Activated naive CD8-positive, alpha-beta T cell (primary cell): Measurements from ENCODE around the gene MAPT.

Experiments
- H3K27ac Mint-ChIP-seq: one replicate; pipeline ENCODE4 v1.8.0; 2021; ENCODE audit warnings: mixed read lengths
- H3K27me3 Mint-ChIP-seq: one replicate; pipeline ENCODE4 v1.8.0; 2021; ENCODE audit warnings: mixed read lengths
- H3K36me3 Mint-ChIP-seq: one replicate; pipeline ENCODE4 v1.8.0; 2021; ENCODE audit warnings: mixed read lengths
- H3K4me1 Mint-ChIP-seq: one replicate; pipeline ENCODE4 v1.8.0; 2021; ENCODE audit warnings: low read depth, mixed read lengths
- H3K4me3 Mint-ChIP-seq: one replicate; pipeline ENCODE4 v1.8.0; 2021; ENCODE audit warnings: mild to moderate bottlenecking, mixed read lengths
- H3K9me3 Mint-ChIP-seq: one replicate; pipeline ENCODE4 v1.8.0; 2021; ENCODE audit warnings: low read depth, mixed read lengths

MAPT gene

DNA sequence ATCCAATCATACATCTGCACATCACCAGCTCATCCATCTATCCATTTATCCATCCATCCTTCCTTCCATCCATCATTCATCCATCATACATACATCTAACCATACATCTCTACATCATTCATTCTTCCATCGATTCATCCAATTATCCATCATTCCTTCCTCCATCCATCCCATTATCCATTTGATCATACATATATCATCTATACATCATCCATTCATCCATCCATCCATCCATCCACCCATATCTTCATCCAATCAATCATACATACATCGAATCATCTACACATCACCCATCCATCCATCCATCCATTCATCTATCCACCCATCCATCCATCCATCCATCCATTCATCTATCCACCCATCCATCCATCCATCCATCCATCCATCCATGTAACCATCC, 75.4 kb downstream of the MAPT start:
- H3K9me3 Mint-ChIP-seq = peaks cover 3% of the 10 kb centered on the region
- no peaks in the 10 kb centered on the region for H3K4me1 Mint-ChIP-seq
- peaks cover 2% of the 10 kb centered on the region for H3K36me3 Mint-ChIP-seq
- H3K27me3 Mint-ChIP-seq = peaks cover 13% of the 10 kb centered on the region
- H3K4me3 Mint-ChIP-seq = no peak overlapping the region
- no peak overlapping the region for H3K27ac Mint-ChIP-seq

DNA sequence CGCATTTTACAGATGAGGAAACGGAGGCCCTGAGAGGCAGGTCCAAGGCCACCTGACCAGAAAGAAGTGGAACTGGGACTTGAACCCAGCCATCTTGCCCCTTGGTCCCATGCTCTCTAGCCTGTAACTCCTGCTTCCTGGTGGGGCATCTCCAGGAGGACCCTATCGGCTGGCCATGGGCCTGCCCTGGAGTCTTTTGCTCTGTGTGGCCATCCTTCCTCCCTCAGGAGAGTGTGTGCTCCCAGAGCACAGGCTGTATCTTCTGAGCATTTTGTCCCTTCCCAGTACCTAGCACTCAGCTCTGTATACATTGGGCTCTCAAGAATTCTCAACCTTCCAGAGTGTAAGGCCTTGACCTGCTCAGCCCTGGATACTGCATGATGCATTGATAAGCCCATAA, 76.3 kb downstream of the MAPT start:
- Mint-ChIP-seq H3K36me3 (peaks cover 1% of the 10 kb centered on the region), H3K4me3 (no peak overlapping the region), H3K9me3 (peaks cover 3% of the 10 kb centered on the region), H3K4me1 (no peaks in the 10 kb centered on the region), H3K27ac (no peak overlapping the region), H3K27me3 (peaks cover 12% of the 10 kb centered on the region)

DNA sequence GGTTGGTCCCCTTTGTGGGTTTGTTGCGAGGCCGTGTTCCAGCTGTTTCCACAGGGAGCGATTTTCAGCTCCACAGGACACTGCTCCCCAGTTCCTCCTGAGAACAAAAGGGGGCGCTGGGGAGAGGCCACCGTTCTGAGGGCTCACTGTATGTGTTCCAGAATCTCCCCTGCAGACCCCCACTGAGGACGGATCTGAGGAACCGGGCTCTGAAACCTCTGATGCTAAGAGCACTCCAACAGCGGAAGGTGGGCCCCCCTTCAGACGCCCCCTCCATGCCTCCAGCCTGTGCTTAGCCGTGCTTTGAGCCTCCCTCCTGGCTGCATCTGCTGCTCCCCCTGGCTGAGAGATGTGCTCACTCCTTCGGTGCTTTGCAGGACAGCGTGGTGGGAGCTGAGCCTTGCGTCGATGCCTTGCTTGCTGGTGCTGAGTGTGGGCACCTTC, 77.4 kb downstream of the MAPT start:
- no peak overlapping the region for H3K27ac Mint-ChIP-seq
- no peaks in the 10 kb centered on the region for H3K4me1 Mint-ChIP-seq
- H3K27me3 Mint-ChIP-seq = peaks cover 9% of the 10 kb centered on the region
- H3K36me3 Mint-ChIP-seq = no peaks in the 10 kb centered on the region
- H3K4me3 Mint-ChIP-seq = no peak overlapping the region
- peaks cover 3% of the 10 kb centered on the region for H3K9me3 Mint-ChIP-seq

DNA sequence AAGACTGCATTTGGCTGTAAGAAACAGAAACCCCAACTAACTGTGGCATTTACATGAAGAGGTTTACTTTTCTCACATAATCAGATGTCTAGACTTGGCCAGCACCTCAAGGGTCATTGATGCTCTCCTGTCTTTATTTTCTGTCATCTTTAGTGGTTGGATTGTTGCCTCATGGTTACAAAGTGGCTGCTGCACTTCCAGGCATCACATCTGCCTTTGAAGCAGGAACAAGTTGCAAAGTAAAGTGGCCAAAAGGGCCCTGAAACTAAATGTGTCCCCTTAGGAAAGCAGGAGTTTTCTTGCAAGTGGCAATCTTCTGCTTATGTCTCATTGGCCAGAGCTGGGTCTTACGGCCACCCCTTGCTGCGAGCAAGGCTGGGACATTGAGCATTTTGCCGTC, 78.2 kb downstream of the MAPT start:
- Mint-ChIP-seq H3K9me3 (peaks cover 3% of the 10 kb centered on the region), H3K27ac (no peak overlapping the region), H3K4me1 (no peaks in the 10 kb centered on the region), H3K4me3 (no peak overlapping the region), H3K27me3 (peaks cover 9% of the 10 kb centered on the region), H3K36me3 (no peaks in the 10 kb centered on the region)

DNA sequence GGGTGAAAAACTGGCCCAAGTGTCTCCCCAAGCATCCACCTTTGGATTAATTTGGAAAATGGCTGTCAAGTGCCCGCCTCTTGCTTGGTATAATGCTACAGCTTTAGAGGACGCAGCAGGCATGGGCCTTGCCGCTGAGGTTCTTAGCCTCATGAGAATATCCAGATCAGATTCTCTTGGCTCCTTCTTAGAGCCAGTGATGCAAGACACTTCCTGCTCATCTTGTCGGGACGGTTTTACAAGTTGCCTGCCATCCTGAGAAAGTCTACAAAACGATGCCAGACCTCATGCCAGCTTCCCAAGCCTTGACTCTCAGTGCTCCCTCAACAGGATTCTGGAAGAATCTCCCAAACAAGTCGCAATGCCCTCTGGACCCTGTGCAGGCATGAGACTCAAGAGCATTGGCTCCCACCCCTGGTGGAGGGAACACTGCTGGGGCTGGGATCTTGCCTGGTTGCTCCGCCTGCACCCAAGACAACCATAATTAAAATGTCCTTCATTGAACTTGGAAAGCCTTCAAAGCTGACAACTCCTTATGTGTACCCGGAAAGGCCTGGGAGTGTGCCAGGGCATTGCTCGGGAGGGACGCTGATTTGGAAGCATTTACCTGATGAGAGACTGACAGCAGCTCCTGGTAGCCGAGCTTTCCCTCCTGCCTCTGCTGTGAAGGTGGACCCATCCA, 78.9 kb downstream of the MAPT start:
- Mint-ChIP-seq H3K9me3 (peaks cover 3% of the 10 kb centered on the region), H3K36me3 (no peaks in the 10 kb centered on the region), H3K27ac (no peak overlapping the region), H3K27me3 (peaks cover 7% of the 10 kb centered on the region), H3K4me1 (no peaks in the 10 kb centered on the region), H3K4me3 (no peak overlapping the region)

DNA sequence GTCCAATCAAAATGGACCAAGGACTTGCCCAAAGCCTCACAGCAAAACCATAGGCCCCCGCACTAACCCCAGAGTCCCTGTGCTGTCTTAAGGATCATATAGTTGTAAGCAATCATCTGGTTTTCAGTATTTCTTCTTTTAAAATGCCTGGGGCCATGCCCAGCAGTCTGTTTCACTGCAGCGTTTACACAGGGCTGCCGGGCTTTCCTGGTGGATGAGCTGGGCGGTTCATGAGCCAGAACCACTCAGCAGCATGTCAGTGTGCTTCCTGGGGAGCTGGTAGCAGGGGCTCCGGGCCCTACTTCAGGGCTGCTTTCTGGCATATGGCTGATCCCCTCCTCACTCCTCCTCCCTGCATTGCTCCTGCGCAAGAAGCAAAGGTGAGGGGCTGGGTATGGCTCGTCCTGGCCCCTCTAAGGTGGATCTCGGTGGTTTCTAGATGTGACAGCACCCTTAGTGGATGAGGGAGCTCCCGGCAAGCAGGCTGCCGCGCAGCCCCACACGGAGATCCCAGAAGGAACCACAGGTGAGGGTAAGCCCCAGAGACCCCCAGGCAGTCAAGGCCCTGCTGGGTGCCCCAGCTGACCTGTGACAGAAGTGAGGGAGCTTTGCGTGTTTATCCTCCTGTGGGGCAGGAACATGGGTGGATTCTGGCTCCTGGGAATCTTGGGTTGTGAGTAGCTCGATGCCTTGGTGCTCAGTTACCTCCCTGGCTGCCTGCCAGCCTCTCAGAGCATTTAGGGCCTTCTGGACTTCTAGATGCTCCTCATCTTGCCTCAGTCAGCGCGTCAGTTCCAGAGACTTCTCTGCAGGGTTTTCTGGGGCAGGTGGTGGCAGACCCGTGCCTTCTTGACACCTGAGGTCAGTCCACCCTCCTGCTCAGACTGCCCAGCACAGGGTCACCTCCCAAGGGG, 79.8 kb downstream of the MAPT start:
- Mint-ChIP-seq H3K9me3 (peaks cover 3% of the 10 kb centered on the region), H3K27ac (no peak overlapping the region), H3K27me3 (peaks cover 4% of the 10 kb centered on the region), H3K4me3 (no peak overlapping the region), H3K36me3 (no peaks in the 10 kb centered on the region), H3K4me1 (no peaks in the 10 kb centered on the region)

DNA sequence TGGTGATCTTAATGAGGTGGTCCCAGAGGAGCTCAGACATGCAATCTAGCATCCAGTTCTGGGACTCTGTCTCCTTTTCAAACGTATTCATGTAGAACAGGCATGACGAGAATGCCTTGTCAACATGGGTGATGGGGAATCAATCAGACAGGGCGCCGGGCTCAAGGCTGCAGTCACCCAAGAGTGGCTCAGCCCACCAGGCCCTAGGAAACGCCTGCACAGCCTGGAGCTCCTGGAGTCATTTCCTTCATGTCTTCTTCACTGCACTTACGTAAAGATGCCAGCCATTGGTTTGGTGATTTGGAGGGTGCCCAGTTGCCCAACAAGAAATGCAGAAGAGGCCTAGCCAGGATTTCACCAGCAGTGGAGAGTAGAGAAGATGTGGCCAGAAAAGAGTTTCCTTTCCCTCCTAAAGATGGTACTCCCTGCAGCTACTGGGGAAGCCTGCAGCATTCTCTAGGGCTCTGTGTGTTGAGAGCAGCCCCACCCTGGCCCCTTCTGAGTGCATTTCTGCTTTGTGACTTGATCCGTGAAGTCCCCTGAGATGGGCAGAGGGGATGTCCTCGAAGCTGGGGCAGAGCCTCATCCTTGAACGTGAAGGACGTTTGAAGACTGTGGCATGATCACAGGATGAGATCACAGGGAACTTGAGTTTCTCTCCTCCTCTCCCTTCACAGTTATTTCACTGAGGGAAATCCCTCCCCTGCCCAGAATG, 80.7 kb downstream of the MAPT start:
- no peaks in the 10 kb centered on the region for H3K27me3 Mint-ChIP-seq
- H3K36me3 Mint-ChIP-seq = no peaks in the 10 kb centered on the region
- peaks cover 3% of the 10 kb centered on the region for H3K9me3 Mint-ChIP-seq
- no peak overlapping the region for H3K27ac Mint-ChIP-seq
- H3K4me3 Mint-ChIP-seq = no peak overlapping the region
- H3K4me1 Mint-ChIP-seq = no peaks in the 10 kb centered on the region

DNA sequence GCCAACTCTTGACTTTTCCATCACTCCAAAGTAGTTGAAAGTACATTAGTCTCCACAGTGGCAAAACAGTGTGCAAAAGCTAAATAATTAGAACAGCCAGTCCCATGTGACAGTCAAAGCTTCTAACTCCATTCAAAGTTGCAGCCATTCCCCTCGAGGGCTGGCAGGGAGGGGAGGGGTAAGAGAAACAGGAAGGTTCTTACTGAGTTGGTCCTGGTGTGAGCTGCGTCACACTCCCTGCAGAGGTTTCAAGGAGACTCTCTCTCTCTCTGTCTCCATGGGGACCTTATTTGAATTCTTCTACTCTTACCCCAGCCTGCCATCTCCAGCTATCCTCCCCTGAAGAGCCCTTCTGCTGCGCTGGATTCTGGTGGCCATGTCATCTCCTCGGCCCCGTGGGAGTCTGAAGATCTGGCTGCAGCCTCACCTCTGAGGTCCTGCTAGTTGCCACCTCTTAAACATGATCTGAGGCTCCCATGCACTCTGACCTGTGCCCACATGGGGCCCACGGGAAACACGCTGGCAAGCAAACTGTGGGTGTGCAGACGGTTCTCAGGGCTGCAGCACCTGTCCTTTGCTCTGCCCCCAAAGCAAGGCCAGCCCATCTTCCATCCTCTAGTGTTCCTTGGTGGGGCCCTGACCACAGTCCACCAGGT, 81.4 kb downstream of the MAPT start:
- Mint-ChIP-seq H3K9me3 (peaks cover 3% of the 10 kb centered on the region), H3K27me3 (no peaks in the 10 kb centered on the region), H3K4me3 (no peak overlapping the region)

DNA sequence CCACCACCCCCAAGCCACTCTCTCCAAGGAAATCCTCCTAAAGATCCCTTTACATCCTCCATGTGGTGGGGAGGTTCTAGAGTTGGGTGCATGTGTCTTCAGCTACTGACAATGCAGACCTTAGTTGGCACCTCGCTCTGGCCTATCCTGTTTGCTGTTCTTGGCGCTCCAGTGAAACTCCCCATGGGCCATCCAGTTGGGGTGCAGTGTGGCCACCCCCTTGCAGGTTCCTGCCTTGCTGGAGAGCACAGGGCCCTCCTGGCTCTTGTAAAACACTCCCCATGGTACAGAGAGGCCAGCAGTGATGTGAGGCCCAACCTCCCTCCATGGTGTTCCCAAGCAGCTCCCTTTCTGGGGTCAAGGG, 82.0 kb downstream of the MAPT start:
- Mint-ChIP-seq H3K4me3 (no peak overlapping the region), H3K4me1 (no peaks in the 10 kb centered on the region), H3K27ac (no peak overlapping the region), H3K36me3 (no peaks in the 10 kb centered on the region), H3K27me3 (no peaks in the 10 kb centered on the region), H3K9me3 (peaks cover 3% of the 10 kb centered on the region)

More for the DNA sequence above, 81.4 kb downstream of the MAPT start:
- Mint-ChIP-seq H3K27ac (no peak overlapping the region), H3K4me1 (no peaks in the 10 kb centered on the region), H3K36me3 (no peaks in the 10 kb centered on the region)

DNA sequence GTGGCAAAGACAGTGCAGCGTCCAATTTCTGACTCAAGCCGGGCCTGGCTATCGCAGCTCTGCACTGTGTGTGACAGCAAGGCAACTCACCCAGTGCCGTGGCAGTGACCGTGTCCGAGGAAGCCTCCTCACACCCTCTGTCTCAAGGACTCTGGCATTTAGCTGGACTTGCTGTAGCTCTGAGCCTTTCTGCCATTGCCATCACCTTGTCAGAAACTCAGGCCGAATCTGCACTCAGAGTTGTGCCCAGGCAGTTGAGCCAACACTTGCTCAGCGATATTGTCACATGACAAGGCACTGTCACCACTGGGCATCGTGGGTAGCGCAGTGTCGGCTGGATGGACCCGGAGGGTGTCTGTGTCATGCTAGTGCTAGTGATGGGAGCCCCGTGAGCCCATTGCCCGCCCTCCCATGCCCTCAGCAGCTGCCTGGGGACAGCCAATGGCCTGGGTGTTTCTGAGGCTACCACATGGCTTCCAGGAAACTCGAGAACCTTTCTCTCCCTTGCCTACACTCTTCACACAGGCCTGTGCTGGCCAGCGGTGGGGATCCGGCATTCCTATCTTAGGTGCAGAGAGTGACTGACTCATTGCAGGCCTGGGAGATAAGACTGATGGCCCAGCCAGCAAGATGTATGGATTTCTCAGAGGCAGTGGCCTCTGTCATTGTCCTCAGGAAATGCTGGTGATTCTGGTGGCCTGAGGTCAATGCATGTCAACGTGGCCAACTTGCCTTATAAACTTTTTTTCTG, 82.6 kb downstream of the MAPT start:
- Mint-ChIP-seq H3K27ac (no peak overlapping the region), H3K9me3 (peaks cover 3% of the 10 kb centered on the region), H3K4me3 (no peak overlapping the region), H3K27me3 (no peaks in the 10 kb centered on the region), H3K4me1 (no peaks in the 10 kb centered on the region), H3K36me3 (no peaks in the 10 kb centered on the region)

DNA sequence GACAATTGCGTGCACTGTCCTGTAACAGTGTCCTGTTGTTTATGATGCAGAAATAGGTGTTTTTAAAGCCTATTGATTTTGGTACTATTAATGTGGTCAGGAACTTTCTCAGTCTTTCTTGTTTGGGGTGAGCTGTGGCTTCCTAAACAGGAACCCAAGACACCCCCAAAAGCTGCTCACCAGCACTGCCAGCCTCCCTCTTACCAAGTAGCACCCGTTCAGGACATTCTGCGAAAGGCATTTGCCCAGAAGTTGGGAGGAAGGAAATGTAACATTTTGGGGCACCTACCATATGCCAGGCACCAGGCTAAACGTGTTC, 83.1 kb downstream of the MAPT start:
- Mint-ChIP-seq H3K27me3 (no peaks in the 10 kb centered on the region), H3K9me3 (peaks cover under 1% of the 10 kb centered on the region), H3K36me3 (no peaks in the 10 kb centered on the region), H3K27ac (no peak overlapping the region), H3K4me1 (no peaks in the 10 kb centered on the region), H3K4me3 (no peak overlapping the region)

DNA sequence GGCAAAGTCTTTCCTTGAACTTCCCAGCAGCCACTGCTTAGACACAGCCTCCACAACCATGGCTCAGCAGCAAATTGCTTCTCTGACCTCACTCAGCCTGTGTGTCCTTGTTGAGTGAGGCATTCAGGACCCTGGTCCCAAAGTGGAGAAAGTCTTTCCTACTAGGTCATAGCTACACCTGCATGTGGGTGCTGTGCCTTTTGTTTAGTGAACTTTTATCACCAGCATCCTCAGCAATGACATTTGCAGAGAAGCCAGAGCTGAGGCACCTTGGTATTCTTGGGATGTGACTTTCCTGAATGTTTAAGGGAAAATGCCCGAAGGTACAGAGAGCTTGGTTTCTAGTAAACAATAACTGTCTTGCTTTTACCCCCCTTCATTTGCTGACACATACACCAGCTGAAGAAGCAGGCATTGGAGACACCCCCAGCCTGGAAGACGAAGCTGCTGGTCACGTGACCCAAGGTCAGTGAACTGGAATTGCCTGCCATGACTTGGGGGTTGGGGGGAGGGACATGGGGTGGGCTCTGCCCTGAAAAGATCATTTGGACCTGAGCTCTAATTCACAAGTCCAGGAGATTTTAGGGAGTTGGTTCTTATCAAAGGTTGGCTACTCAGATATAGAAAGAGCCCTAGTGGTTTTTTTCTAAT, 83.7 kb downstream of the MAPT start:
- Mint-ChIP-seq H3K36me3 (no peaks in the 10 kb centered on the region), H3K27me3 (no peaks in the 10 kb centered on the region), H3K4me1 (no peaks in the 10 kb centered on the region), H3K27ac (no peak overlapping the region), H3K4me3 (no peak overlapping the region), H3K9me3 (no peaks in the 10 kb centered on the region)

DNA sequence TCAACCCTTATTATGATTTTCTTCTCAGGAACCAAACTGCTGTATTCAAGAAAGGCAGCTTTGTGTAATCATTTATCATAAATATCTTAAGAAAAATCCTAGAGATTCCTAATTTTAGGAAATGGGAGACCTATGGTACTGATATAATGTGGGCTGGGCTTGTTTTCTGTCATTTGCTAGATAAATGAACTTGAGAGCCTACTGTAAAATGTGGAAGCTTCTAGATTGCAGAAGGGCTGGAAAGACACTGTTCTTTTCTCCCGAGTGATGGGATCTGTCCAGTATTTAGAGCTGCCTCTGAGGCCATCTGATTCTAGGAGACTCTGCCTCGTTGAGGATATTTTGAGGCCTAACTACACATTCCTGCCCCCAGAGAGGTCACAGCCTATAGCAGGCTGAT, 84.8 kb downstream of the MAPT start:
- Mint-ChIP-seq H3K9me3 (no peaks in the 10 kb centered on the region), H3K36me3 (no peaks in the 10 kb centered on the region), H3K4me1 (no peaks in the 10 kb centered on the region), H3K27ac (no peak overlapping the region), H3K4me3 (no peak overlapping the region), H3K27me3 (no peaks in the 10 kb centered on the region)

DNA sequence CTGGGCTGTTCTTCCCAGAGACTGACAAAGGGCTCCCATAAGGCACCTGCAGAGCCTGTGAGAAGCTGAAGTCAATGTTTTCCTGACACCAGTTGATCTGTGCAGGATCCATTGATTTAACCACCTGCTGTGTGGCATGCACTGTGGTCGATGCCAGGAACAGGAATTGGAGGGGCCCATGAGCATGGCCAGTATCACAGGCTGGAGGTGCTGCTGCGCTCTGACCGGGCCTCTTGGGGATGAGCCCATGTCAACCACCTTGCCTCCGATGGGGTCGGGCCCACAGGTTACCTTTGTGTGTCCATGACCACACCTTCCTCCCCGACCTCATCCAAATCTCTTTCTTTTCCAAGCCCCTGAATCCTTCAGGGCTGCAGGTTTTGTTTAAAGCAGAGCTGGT, 86.5 kb downstream of the MAPT start:
- Mint-ChIP-seq H3K27ac (no peak overlapping the region), H3K9me3 (no peaks in the 10 kb centered on the region), H3K4me3 (no peak overlapping the region), H3K27me3 (no peaks in the 10 kb centered on the region), H3K36me3 (no peaks in the 10 kb centered on the region), H3K4me1 (no peaks in the 10 kb centered on the region)
